NCI-H1436 (cell line): Measurements from ENCODE around the gene GALNT5.
A peak's percentile ranks its signal among the peaks of the same experiment; 100 is the strongest.

Source experiments
- DNase-seq: peaks from one replicate; lab custom pipeline; 2025; lab: John Stamatoyannopoulos, UW

Gene GALNT5

DNA sequence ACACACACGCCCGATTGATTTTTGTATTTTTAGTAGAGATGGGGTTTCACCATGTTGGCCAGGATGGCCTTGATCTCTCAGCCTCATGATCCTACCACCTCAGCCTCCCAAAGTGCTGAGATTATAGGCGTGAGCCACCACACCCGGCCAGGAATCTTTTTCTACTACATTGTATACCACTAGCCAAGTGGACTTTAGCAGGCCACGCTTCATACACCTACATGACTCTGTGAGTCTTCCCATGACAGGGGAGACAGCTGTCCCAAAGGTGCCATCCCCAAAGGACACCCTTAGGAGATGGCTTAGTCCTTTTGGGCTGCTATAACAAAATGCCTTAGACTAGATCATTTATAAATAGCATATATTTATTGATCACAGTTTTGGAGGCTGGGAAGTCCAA is 35.3 kb downstream of the GALNT5 start:
- DNase-seq: no peak

- no peak for DNase-seq
These were observed 39.0 kb downstream of the GALNT5 start for GRCh38 chr2:157296490-157296889.

- no peak for DNase-seq
These were observed 39.5 kb downstream of the GALNT5 start for GRCh38 chr2:157296958-157297357.

- DNase-seq: no peak
These were observed 43.8 kb downstream of the GALNT5 start for GRCh38 chr2:157301307-157301706.

DNA sequence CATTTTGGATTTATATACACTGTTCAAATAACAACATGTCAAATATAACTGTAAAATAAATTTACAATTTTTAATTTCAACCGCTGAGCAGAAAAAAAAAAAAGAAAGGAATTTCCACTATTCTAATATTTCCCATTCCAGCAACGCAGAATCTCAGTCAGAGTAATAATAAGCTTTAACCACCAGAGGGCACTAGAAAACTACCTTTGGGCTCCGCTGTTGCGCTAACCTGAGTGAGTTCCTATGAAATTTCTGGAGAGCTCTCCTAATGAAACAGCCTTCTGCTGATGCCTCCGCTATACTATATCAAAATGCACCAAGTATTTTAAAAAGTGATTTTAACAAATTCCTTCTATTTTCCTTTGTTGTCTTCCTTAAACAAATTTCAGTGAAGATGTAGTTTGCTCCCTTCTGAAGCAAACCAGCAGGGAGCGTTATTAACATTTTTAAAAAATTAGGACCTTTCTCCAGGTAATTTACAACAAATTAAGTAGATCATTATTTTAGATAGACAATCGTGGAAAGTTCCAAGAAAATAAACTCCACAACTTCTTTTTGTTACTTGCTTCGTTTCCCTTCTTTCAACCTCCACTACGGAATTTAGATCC is 45.1 kb downstream of the GALNT5 start:
- peak; percentile 54 for DNase-seq

DNA sequence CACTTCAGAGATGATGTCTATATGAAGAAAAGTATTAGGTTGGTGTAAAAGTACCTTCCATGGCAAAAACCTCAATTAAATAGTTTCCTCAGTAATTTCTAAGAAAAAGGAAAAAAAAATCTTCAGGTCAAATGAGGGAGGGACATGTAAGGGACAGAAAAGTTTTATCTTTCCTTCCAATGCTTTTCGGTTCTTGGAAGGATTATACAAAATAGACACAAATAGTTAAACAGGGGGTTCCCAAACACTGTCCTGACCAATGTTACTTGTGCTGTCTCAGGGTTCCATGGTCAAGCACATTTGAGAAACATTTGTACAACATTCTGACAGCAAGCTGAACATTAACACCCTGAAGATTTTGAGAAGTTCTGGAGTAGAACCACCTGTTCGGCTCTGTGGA is 46.1 kb downstream of the GALNT5 start:
- no peak for DNase-seq

DNA sequence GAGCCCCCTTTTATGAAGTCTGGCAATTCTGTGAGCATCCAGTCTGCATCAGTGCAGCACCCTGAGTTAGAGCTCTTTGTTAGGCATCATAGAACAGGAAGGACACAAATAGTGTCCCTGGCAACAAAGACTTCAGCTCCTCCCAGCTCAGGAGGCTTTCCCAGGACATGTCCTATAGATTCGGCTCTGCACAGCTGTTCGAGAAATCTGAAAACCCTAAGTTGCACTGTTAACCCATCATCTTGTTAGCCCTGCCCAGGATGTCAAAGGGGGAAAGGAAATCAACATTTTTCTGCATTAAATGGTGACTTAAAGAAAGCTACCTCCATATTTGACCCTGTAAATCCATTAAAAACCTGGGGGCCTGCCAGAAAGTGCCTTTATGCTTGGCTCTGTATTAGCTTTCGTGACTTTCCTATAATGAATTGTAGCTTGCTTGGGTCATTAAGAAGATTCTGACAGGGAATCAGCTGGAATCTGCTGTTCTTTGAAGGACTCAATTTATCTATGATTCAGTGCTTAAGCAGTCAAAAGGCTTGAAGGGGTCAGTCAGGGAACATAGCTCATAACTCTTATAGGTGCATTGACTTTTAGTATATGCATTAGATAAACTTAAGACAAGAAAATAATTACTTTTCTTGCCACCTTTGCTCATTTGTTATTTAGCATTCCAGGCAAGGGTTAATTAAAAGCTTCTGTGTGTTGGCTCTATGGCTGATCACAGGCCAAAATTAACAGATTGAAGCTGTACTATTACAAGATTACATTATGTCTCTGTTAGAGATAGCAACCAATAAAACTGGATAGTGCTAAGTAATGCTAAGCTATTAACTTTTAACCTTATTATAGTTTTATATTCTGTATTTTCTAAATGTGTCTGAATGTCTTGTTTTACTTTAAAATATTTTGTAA is 47.6 kb downstream of the GALNT5 start:
- DNase-seq: no peak

GRCh38 chr2:157305723-157306110 is 48.2 kb downstream of the GALNT5 start:
- DNase-seq: no peak

GRCh38 chr2:157307021-157307420 is 49.5 kb downstream of the GALNT5 start:
- no peak for DNase-seq

- no peak for DNase-seq
These were observed 52.4 kb downstream of the GALNT5 start for GRCh38 chr2:157309878-157310277.

DNA sequence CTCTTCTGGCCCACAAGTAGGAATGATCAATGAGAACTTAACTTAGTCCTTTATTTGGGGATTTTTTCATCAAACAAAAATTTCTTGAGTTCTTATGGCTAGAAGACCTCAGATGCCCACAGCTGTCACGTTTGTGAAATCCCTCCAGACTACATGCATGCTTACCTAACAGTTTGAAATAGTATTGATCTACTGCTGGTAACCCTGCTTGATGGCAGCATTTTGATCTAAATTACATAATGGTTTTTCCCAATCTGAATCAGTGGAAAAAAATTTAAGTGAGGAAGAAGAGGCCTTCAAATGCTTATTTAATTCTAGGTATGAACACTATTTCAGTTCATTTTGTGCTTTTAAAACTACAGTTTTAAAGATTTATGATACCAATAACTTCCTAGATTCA is 54.2 kb downstream of the GALNT5 start:
- DNase-seq: no peak

DNA sequence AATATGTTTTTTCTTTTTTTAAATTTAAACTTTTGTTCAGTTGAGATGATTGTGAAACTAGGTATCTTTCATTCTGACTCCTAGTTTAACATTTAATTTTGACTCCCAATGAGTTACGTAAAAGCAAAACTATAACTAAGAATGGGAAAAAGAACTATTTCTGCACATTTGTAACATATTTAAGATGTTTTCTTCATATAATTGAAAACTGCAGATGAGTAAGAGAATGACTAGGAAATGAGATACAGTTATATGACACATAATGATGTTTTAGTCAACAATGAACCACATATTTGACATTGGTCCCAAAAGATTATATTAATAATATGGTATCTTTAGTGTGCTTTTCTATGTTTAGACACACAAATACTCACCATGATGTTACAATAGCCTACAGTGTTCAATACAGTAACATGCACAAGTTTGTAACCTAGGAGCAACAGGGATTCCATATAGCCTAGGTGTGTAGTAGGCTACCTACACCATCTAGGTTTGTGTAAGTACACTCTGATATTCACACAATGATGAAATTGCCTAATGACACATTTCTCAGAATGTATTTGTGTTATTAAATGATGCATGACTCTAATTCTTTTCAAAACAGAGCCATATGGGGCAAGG is 55.5 kb downstream of the GALNT5 start:
- DNase-seq: no peak

DNA sequence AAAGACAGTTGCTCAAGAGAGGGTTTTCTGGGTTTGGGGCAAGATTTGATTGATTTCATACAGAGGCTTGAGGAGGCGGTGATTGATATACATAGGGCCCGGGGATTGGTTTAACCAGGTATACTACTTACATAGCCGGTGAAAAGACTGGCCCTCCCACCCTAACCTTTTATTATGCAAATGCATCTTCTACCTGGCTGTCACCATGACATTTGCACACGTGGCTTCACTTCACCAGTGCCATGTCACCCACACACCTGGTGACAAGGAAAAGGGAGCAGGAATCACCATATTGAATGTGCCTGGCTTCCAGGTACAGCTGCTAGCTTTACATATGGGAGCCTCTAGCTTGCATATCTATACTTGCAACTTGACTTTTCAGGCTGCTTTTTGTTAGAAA is 58.4 kb downstream of the GALNT5 start:
- no peak for DNase-seq

- no peak for DNase-seq
These were observed 61.4 kb downstream of the GALNT5 start for GRCh38 chr2:157318884-157319283.

- DNase-seq: no peak
These were observed 62.3 kb downstream of the GALNT5 start for GRCh38 chr2:157319795-157320194.

DNA sequence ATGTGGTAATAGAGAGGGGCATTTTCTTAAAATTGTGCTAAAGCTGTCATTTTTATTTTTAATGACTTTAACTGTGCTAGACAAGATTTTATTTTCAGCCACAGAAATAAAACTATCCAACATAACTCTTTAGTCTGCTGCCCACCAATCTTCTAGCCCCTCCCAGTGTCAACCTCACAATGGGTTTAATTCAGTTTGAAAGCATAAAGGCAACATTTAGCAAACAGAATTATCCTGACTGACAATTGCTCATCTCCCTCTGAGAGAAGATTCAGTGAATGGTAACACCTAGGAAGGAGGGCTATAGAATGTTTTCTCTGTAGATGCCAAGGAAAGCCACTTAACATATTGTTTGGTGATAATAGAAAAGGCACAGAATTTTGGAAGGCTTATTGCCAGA is 62.9 kb downstream of the GALNT5 start:
- no peak for DNase-seq

DNA sequence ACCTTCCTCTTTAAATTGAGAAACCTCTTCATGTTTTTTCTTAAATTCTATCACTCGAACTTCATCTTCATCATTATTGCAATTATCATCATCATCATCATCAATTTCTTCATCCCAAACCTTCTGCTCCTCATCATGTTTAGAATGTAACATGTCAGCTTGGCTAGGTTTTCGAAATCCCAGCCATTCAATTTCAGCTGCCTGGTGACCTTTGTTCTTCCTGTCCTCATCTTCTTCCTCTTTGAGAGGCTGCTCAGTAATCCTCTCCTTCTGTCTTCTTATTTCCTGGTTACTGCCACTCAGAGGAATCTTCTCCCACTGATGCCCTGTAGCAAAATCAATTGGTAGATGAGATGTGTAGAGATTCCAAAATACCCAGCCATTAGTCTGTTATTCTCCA is 64.0 kb downstream of the GALNT5 start:
- DNase-seq: no peak

DNA sequence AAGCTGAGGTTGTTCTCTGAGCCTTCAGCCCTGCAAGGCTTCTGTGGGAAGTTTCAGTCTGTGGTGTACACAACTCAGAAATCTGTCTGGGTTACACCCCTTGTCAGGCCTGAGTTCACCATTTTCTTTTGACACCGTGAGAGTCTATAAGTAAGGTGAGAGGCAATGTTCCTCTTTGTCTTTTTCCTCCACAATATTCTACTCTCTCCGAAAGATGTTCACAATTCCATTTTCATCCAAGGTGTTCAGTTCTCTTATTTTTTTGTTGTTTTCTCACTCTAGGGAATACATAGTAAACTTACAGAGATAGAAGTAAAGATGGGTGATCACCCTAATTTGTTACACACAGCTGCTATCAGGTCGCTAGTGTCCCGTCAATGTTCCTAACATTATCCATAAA is 64.9 kb downstream of the GALNT5 start:
- DNase-seq: no peak

GRCh38 chr2:157324331-157324843 is 66.9 kb downstream of the GALNT5 start:
- no peak for DNase-seq

DNA sequence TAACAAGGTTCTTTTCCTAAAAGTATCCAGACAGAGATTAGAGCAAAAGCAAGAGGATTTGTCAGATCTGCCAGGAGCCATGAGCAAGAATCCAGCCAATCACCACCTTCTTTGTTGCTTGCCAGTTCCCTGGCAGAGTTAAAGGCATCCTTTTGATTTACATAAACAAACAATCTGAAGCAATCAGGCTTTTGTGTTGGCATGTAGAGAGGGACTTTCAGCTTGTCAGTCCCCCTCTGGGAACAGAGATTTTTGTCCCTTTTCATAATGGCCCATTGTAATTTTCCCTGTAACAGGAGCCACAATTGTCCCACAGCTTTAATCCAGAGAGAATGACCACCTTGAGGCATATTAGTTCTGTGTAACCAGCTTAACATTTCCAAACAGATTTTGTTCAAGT is 68.3 kb downstream of the GALNT5 start, which contains the start of gene ERMN:
ERMN (minus strand) TSS at position 39 of the 400 bp plus-strand sequence. CDS start 182 bp downstream, outside the sequence.
- DNase-seq: peak; percentile 52

DNA sequence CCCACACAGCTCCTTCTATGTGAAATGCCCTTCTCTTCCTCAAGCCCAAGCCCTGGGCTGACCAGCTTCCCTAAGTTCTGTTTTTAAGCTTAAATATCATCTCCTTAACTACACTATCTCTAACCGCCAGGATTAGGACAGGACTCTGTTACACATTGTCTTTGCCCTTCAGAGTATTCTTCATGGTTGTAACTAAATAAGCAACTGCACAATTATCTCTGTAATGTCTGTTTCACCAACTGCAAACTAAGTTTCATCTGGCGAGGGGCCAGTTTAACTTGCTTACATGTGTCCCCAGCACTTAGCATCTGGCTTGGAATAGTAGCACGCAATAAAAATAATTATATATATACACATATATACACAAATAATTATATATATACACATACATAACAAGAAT is 69.2 kb downstream of the GALNT5 start:
- DNase-seq: no peak

GRCh38 chr2:157327200-157327599 is 69.7 kb downstream of the GALNT5 start:
- no peak for DNase-seq
